HL-60 (cell line): ENCODE results near the gene PLCH2.
A peak's percentile ranks its signal among the peaks of the same experiment; 100 is the strongest.

ENCODE experiments used
- CTCF ChIP-seq: IDR thresholded peaks from one replicate; pipeline ENCODE4 v1.5.1; 2011; ENCODE audit warnings: low read length, control low read depth, inconsistent platforms; ENCODE audit not compliant: insufficient read depth
- POLR2AphosphoS5 ChIP-seq: IDR thresholded peaks from 2 replicates; pipeline ENCODE4 v1.6.1; 2012; ENCODE audit warnings: low read depth
- TF ChIP-seq, protein P1 (sequence below): IDR thresholded peaks from 2 replicates; pipeline ENCODE4 v1.6.1; 2012; ENCODE audit warnings: low read depth; ENCODE audit not compliant: insufficient replicate concordance

DNA sequence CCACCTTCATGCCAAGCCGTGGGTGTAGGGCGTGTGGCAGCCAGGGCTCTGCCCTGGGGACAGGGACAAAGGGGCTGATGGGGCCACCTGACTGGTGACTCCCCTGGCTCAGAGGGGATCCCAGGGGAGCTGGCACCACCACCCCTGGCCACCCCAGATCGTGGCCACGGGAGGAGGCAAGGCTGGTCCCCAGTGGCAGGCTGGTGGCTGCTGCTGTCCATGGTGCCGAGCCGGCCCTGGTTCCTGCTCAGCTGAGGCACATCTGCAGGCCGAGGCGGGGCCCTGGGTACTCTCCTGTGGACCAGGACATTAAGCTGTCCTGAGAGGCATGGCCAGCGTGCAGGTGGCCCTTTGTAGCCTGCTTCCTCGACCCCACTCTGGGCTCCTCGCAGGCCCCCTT lies 6.5 kb downstream of the PLCH2 start:
- no peak for TF ChIP-seq CTCF
- no peak for TF ChIP-seq POLR2AphosphoS5
- TF ChIP-seq, protein P1, sequence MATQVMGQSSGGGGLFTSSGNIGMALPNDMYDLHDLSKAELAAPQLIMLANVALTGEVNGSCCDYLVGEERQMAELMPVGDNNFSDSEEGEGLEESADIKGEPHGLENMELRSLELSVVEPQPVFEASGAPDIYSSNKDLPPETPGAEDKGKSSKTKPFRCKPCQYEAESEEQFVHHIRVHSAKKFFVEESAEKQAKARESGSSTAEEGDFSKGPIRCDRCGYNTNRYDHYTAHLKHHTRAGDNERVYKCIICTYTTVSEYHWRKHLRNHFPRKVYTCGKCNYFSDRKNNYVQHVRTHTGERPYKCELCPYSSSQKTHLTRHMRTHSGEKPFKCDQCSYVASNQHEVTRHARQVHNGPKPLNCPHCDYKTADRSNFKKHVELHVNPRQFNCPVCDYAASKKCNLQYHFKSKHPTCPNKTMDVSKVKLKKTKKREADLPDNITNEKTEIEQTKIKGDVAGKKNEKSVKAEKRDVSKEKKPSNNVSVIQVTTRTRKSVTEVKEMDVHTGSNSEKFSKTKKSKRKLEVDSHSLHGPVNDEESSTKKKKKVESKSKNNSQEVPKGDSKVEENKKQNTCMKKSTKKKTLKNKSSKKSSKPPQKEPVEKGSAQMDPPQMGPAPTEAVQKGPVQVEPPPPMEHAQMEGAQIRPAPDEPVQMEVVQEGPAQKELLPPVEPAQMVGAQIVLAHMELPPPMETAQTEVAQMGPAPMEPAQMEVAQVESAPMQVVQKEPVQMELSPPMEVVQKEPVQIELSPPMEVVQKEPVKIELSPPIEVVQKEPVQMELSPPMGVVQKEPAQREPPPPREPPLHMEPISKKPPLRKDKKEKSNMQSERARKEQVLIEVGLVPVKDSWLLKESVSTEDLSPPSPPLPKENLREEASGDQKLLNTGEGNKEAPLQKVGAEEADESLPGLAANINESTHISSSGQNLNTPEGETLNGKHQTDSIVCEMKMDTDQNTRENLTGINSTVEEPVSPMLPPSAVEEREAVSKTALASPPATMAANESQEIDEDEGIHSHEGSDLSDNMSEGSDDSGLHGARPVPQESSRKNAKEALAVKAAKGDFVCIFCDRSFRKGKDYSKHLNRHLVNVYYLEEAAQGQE, result peak; percentile 94
